Liver (tissue), 9 donors: ENCODE measurements around the gene YTHDF1. TPM values are rescaled to one million over a fixed set of nuclear protein-coding genes. Genes with fewer than 3 reads are reported as not detected.

Source experiments
- DNase-seq: peaks from one replicate; pipeline ENCODE4 v3.0.0-alpha.2; 2017; ENCODE audit warnings: low spot score
- H3K27ac ChIP-seq, 2 donors: one replicate each; pipeline ENCODE4 v1.7.0; 2013; ENCODE audit warnings: inconsistent platforms in 2 of 2, low read length in 2 of 2, control low read depth in 1 of 2, low read depth in 1 of 2, mild to moderate bottlenecking in 1 of 2
- H3K27me3 ChIP-seq, 4 donors: one replicate each; pipeline versions ENCODE4 v1.6.1 to v1.7.0; 2013; ENCODE audit warnings: low read length in 3 of 4, inconsistent platforms in 1 of 4, mild to moderate bottlenecking in 1 of 4, moderate library complexity in 1 of 4; ENCODE audit not compliant: control insufficient read depth in 4 of 4, insufficient read depth in 4 of 4
- H3K36me3 ChIP-seq, 4 donors: one replicate each; pipeline versions ENCODE4 v1.6.1 to v1.7.0; 2013; ENCODE audit warnings: low read length in 3 of 4, mild to moderate bottlenecking in 3 of 4, low read depth in 1 of 4, moderate library complexity in 1 of 4; ENCODE audit not compliant: control insufficient read depth in 4 of 4, insufficient read depth in 3 of 4
- H3K4me1 ChIP-seq, 4 donors: one replicate each; pipeline versions ENCODE4 v1.6.1 to v1.7.0; 2013; ENCODE audit warnings: low read length in 3 of 4, mild to moderate bottlenecking in 3 of 4, moderate library complexity in 1 of 4; ENCODE audit not compliant: control insufficient read depth in 4 of 4, insufficient read depth in 4 of 4
- H3K4me3 ChIP-seq, 3 donors: one replicate each; pipeline versions ENCODE4 v1.6.1 to v1.7.0; 2013; ENCODE audit warnings: low read length in 3 of 3, control low read depth in 1 of 3, low read depth in 1 of 3, mild to moderate bottlenecking in 1 of 3
- H3K9ac ChIP-seq, 2 donors: one replicate each; pipeline ENCODE4 v1.7.0; 2013; ENCODE audit warnings: low read length in 2 of 2, mild to moderate bottlenecking in 2 of 2, moderate library complexity in 2 of 2, control low read depth in 1 of 2, low read depth in 1 of 2
- H3K9me3 ChIP-seq, 4 donors: one replicate each; pipeline versions ENCODE4 v1.6.1 to v1.7.0; 2013; ENCODE audit warnings: low read length in 3 of 4; ENCODE audit not compliant: control insufficient read depth in 4 of 4
- EGR1 ChIP-seq, 2 donors: IDR thresholded peaks; 2 replicates each; pipeline ENCODE4 v1.6.1; 2016 to 2018; ENCODE audit warnings: antibody characterized with exemption in 2 of 2, low read depth in 2 of 2
- FOXA2 ChIP-seq: IDR thresholded peaks from 2 replicates; pipeline ENCODE4 v1.6.1; 2016; ENCODE audit warnings: antibody characterized with exemption
- GABPA ChIP-seq, 2 donors: IDR thresholded peaks in 1 of 2; conservative IDR thresholded peaks in 1 of 2; 2 replicates each; pipeline ENCODE4 v1.6.1; 2016; ENCODE audit warnings: antibody characterized with exemption in 2 of 2, mild to moderate bottlenecking in 1 of 2, moderate library complexity in 1 of 2
- NR2F2 ChIP-seq: IDR thresholded peaks from 2 replicates; pipeline ENCODE4 v1.6.1; 2016; ENCODE audit warnings: antibody characterized with exemption
- RAD21 ChIP-seq, 2 donors: IDR thresholded peaks; 2 replicates each; pipeline ENCODE4 v1.6.1; 2016; ENCODE audit warnings: antibody characterized with exemption in 2 of 2, mild to moderate bottlenecking in 2 of 2
- REST ChIP-seq: IDR thresholded peaks from 2 replicates; pipeline ENCODE4 v1.6.1; 2016; ENCODE audit warnings: antibody characterized with exemption, mild to moderate bottlenecking
- RXRA ChIP-seq, 2 donors: IDR thresholded peaks; 2 replicates each; pipeline ENCODE4 v1.6.1; 2017 to 2018; ENCODE audit warnings: antibody characterized with exemption in 2 of 2, mild to moderate bottlenecking in 1 of 2
- SP1 ChIP-seq: IDR thresholded peaks from 2 replicates; pipeline ENCODE4 v1.6.1; 2018; ENCODE audit warnings: antibody characterized with exemption, mild to moderate bottlenecking
- TAF1 ChIP-seq: conservative IDR thresholded peaks from 2 replicates; pipeline ENCODE4 v1.6.1; 2016; ENCODE audit warnings: antibody characterized with exemption, mild to moderate bottlenecking
- YY1 ChIP-seq: IDR thresholded peaks from 2 replicates; pipeline ENCODE4 v1.6.1; 2016; ENCODE audit warnings: antibody characterized with exemption, mild to moderate bottlenecking
- WGBS: extraction: QIAGEN DNeasy Blood & Tissue Kit; methylation state at CpG from one replicate; pipeline ENCODE4 v1.1.7; 2013; 5-methylcytosine and 5-hydroxymethylcytosine counted together
- polyA plus RNA-seq, 2 donors: library from polyadenylated mRNA; stranded (reverse) in 1 of 2; unstranded in 1 of 2; fragments of 200-250 nt in 1 of 2; fragments of >200 nt in 1 of 2; fragmentation: Nextera tagmentation in 1 of 2; extraction: Ambion mirVana in 1 of 2; gene quantifications; one replicate each; pipeline versions ENCODE4 v1.2.1 to v1.2.3, GENCODE V29; 2013 to 2015
- total RNA-seq, 2 donors: library from RNA; depleted of rRNA; stranded (reverse); fragments of >200 nt; gene quantifications; one replicate each; pipeline ENCODE4 v1.2.3, GENCODE V29; 2014
- TF ChIP-seq, protein P1 (sequence below): IDR thresholded peaks from 2 replicates; pipeline ENCODE4 v1.6.1; 2016; ENCODE audit warnings: antibody characterized with exemption
- donor health status: healthy.
- donor health status: healthy.
- donor health status: healthy.
- donor health status: healthy.
- donor health status: healthy.

YTHDF1 gene
- total RNA-seq (10 to 100 TPM; 13.7 to 19.5 TPM), polyA plus RNA-seq (10 to 100 TPM in 1 of 2 donors, 1 to 10 TPM in 1; 6.8 to 16.2 TPM)

- Histone ChIP-seq H3K4me1 (peaks cover 6 to 32% (median 25%) of the 10 kb centered on the region in 4 donors), H3K27ac (peak within 1 kb of the TSS; percentile 77 to 83), H3K4me3 (peak within 1 kb of the TSS; percentile 73 to 95 (median 93)), H3K27me3 (no peaks in the 10 kb centered on the region), H3K9ac (peak within 1 kb of the TSS; percentile 74 to 88), H3K36me3 (peaks cover 3 to 24% (median 16%) of the 10 kb centered on the region in 4 donors), H3K9me3 (no peaks in the 10 kb centered on the region)
- under 1% methylated on average over 96 of the region's 96 CpGs for WGBS
- TF ChIP-seq SP1 (peak; percentile 21), FOXA2 (no peak), EGR1 (IDR thresholded peaks at IDR 0.05; ENCODE audit: low read depth in 2 of 2) (peak; percentile 73 to 90), GABPA (IDR thresholded peaks at IDR 0.05 in 1 of 2, conservative IDR thresholded peaks at IDR 0.05 in 1 of 2) (peak in 1 of 2 donors; percentile 32)
- DNase-seq, result peak; percentile 93
Observed at GRCh38 chr20:63216041-63216848, at the start of gene YTHDF1. Gene YTHDF1, minus strand, starts transcription at chr20:63216131. Its CDS starts 239 bp downstream, at chr20:63215892.

- no peak for DNase-seq
- Histone ChIP-seq H3K4me1 (peaks cover 0 to 3% (median 1%) of the 10 kb centered on the region in 4 donors), H3K27ac (no peak overlapping the region), H3K4me3 (no peak overlapping the region), H3K9ac (no peak overlapping the region), H3K9me3 (no peaks in the 10 kb centered on the region), H3K27me3 (peaks cover 0 to 2% (median under 1%) of the 10 kb centered on the region in 4 donors), H3K36me3 (no peaks in the 10 kb centered on the region)
- 59% methylated on average over 14 of the region's 14 CpGs for WGBS
- TF ChIP-seq NR2F2, result no peak
Observed at GRCh38 chr20:63264519-63264918, 48.6 kb upstream of the YTHDF1 start.

GRCh38 chr20:63264000-63264399 is 48.1 kb upstream of the YTHDF1 start:
- no peak overlapping the region for H3K4me3 ChIP-seq
- no peaks in the 10 kb centered on the region for H3K9me3 ChIP-seq
- no peak overlapping the region for H3K9ac ChIP-seq
- TF ChIP-seq RXRA (IDR thresholded peaks at IDR 0.05), result no peak
- no peak for TF ChIP-seq YY1
- no peak for TF ChIP-seq RAD21 (IDR thresholded peaks at IDR 0.05)
- TF ChIP-seq TAF1, result no peak
- TF ChIP-seq, protein P1, sequence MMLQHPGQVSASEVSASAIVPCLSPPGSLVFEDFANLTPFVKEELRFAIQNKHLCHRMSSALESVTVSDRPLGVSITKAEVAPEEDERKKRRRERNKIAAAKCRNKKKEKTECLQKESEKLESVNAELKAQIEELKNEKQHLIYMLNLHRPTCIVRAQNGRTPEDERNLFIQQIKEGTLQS, result no peak
- H3K36me3 ChIP-seq, result no peaks in the 10 kb centered on the region
- H3K27ac ChIP-seq, result no peak overlapping the region
- H3K27me3 ChIP-seq, result peaks cover 0 to 2% (median under 1%) of the 10 kb centered on the region in 4 donors
- WGBS, result 85% methylated on average over 10 of the region's 10 CpGs
- H3K4me1 ChIP-seq, result peaks cover 0 to 3% (median 1%) of the 10 kb centered on the region in 4 donors
- DNase-seq, result no peak

DNA sequence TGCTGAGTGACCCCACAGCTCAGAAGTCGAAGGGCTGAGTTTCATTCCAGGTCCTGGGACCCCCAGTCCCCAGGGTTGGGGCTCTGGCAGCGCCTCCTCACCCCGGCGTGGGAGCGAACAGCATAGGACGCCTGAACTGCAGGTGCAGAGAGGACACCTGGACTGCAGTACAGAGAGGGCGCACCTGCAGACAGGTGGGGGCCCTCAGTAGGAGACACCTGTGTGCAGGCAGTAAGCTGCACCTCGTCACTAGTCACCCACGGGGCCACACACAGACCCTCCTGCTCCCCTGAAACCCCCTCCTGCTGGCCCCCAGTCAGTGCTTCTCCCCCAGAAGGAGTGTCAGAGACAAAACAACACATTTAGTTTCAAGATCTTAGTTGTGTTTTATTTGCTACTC is 46.9 kb upstream of the YTHDF1 start:
- 79% methylated on average over 9 of the region's 9 CpGs for WGBS
- peaks cover 0 to 3% (median 1%) of the 10 kb centered on the region in 4 donors for H3K4me1 ChIP-seq
- no peak overlapping the region for H3K27ac ChIP-seq
- H3K27me3 ChIP-seq, result peaks cover 0 to 2% (median under 1%) of the 10 kb centered on the region in 4 donors
- TF ChIP-seq RAD21 (IDR thresholded peaks at IDR 0.05) (no peak), RXRA (IDR thresholded peaks at IDR 0.05) (no peak), REST (no peak)
- no peak overlapping the region for H3K4me3 ChIP-seq
- H3K9ac ChIP-seq, result no peak overlapping the region
- H3K36me3 ChIP-seq, result no peaks in the 10 kb centered on the region
- no peaks in the 10 kb centered on the region for H3K9me3 ChIP-seq
- no peak for DNase-seq
